IMR-90 (cell line): Measurements from ENCODE around the gene NSD2. TPM values are rescaled to one million over a fixed set of nuclear protein-coding genes. Genes with fewer than 3 reads are reported as not detected.

ENCODE experiments used
- CEBPB ChIP-seq: IDR thresholded peaks from 2 replicates; pipeline ENCODE4 v1.6.1; 2012; ENCODE audit warnings: low read depth, low read length, improper control_type of control experiment
- MXI1 ChIP-seq: IDR thresholded peaks from 2 replicates; pipeline ENCODE4 v1.6.1; 2012; ENCODE audit warnings: low read depth, mild to moderate bottlenecking, low read length, moderate library complexity, borderline replicate concordance
- NFE2L2 ChIP-seq: fragments of 150-350 bp; IDR thresholded peaks from 2 replicates; pipeline ENCODE4 v1.6.1; 2016; ENCODE audit warnings: low read depth, mild to moderate bottlenecking, low read length
- POLR2A ChIP-seq: IDR thresholded peaks from 2 replicates; pipeline ENCODE4 v1.6.1; 2012; ENCODE audit warnings: mild to moderate bottlenecking, low read depth, low read length
- RAD21 ChIP-seq: IDR thresholded peaks from 2 replicates; pipeline ENCODE4 v1.6.1; 2012; ENCODE audit warnings: low read length, improper control_type of control experiment
- RCOR1 ChIP-seq: IDR thresholded peaks from 2 replicates; pipeline ENCODE4 v1.6.1; 2012; ENCODE audit warnings: mild to moderate bottlenecking, low read length, improper control_type of control experiment; ENCODE audit not compliant: insufficient replicate concordance
- polyA plus RNA-seq, 3 experiments: library from polyadenylated mRNA; depleted of rRNA; stranded (reverse); fragments of >200 nt; gene quantifications; 2 replicates each; pipeline ENCODE4 v1.2.3, GENCODE V29; 2012; ENCODE audit warnings: low replicate concordance in 1 of 3
- total RNA-seq: library from RNA; depleted of rRNA; stranded (reverse); fragments of >200 nt; gene quantifications from 2 replicates; pipeline ENCODE4 v1.2.3, GENCODE V29; 2012

Gene NSD2
- total and polyA plus RNA-seq, 2 of the 4 experiments (the other 2 are of a cell fraction) = 35.9 to 68.1 TPM

- TF ChIP-seq RCOR1 = no peak
- TF ChIP-seq MXI1 = peak; percentile 45; the same call in 1 of the 2 replicates
- TF ChIP-seq RAD21 = no peak
- TF ChIP-seq NFE2L2 = no peak
- no peak for TF ChIP-seq CEBPB
- peak; percentile 83 for TF ChIP-seq POLR2A
Observed at GRCh38 chr4:1870578-1871443, at the start of gene NSD2 (continued).
